ENCODE measurements around the gene ZNF248. TPM values are rescaled to one million over a fixed set of nuclear protein-coding genes. Genes with fewer than 3 reads are reported as not detected.

The ZNF248 gene
- total RNA-seq, 2 experiments from 2014 or later, result 13.4 to 16.0 TPM

DNA sequence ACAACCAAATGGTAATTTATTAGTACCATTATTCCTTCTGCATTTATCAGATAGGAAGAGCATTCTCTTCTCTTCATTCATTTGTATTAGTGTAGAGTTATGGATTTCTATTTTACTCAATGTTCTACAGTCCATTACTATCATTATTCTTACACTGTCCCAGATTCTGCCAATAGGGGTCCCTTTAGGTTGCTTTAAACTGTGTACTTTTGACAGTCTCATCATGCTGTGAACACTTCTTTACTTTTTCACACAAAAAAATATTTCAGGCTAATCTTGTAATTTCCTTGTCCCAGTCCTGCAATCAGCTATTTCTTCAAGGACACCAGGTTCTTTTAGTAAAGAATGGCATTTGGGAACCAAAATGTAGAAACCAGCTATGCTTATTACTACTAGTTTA, 99.3 kb downstream of the ZNF248 start:
- BruUV-seq (replicated peaks), result no TSS peak
- no peak for TF ChIP-seq EZH2phosphoT487 (IDR thresholded peaks at IDR 0.05; ENCODE audit: borderline replicate concordance, low read depth, low read length)
- TF ChIP-seq, protein P1, sequence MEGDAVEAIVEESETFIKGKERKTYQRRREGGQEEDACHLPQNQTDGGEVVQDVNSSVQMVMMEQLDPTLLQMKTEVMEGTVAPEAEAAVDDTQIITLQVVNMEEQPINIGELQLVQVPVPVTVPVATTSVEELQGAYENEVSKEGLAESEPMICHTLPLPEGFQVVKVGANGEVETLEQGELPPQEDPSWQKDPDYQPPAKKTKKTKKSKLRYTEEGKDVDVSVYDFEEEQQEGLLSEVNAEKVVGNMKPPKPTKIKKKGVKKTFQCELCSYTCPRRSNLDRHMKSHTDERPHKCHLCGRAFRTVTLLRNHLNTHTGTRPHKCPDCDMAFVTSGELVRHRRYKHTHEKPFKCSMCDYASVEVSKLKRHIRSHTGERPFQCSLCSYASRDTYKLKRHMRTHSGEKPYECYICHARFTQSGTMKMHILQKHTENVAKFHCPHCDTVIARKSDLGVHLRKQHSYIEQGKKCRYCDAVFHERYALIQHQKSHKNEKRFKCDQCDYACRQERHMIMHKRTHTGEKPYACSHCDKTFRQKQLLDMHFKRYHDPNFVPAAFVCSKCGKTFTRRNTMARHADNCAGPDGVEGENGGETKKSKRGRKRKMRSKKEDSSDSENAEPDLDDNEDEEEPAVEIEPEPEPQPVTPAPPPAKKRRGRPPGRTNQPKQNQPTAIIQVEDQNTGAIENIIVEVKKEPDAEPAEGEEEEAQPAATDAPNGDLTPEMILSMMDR (conservative IDR thresholded peaks at IDR 0.05; ENCODE audit: low read length), result peak; percentile 30; the same call in 1 of the 2 replicates
- no peaks in the 10 kb centered on the region for H3K36me3 ChIP-seq (ENCODE audit: insufficient read depth, low read length)
- no peak overlapping the region for H3K27ac ChIP-seq (ENCODE audit: low read depth, low read length, poor library complexity, severe bottlenecking)
- DNase-seq (ENCODE audit: low spot score), result no peak
- no peaks in the 10 kb centered on the region for H3K9me2 ChIP-seq (ENCODE audit: insufficient read depth, low read length)
- H3K9me3 ChIP-seq (ENCODE audit: low read length), result no peaks in the 10 kb centered on the region
- intact Hi-C loops (cut with micrococcal nuclease; ENCODE audit: unreplicated experiment), result loop anchor here (10.0 kb wide), 1 partner anchor 233 kb away; no protein-coding TSS in a partner anchor
- H2AFZ ChIP-seq (ENCODE audit: low read length), result no peak overlapping the region
- no peak overlapping the region for H3K4me3 ChIP-seq (ENCODE audit: low read depth, low read length, poor library complexity, severe bottlenecking)
- H4K20me1 ChIP-seq (ENCODE audit: insufficient read depth, low read length), result no peaks in the 10 kb centered on the region
- no peaks in the 10 kb centered on the region for H3K4me1 ChIP-seq (ENCODE audit: insufficient read depth, low read length, poor library complexity, severe bottlenecking)
- POLR2A ChIA-PET, result no interaction called here
- CTCF ChIA-PET (ENCODE audit: unreplicated experiment), result no interaction called here
- H3K4me2 ChIP-seq (ENCODE audit: low read length), result no peak overlapping the region
- no peaks in the 10 kb centered on the region for H3K79me2 ChIP-seq (ENCODE audit: insufficient read depth, low read depth, low read length)

GRCh38 chr10:37754538-37755323, 102.7 kb downstream of the ZNF248 start:
- Histone ChIP-seq H3K4me3 (ENCODE audit: low read depth, low read length, poor library complexity, severe bottlenecking) (no peak overlapping the region), H3K36me3 (ENCODE audit: insufficient read depth, low read length) (no peaks in the 10 kb centered on the region), H3K27ac (ENCODE audit: low read depth, low read length, poor library complexity, severe bottlenecking) (no peak overlapping the region), H3K79me2 (ENCODE audit: insufficient read depth, low read depth, low read length) (no peaks in the 10 kb centered on the region), H3K4me2 (ENCODE audit: low read length) (no peak overlapping the region), H3K4me1 (ENCODE audit: insufficient read depth, low read length, poor library complexity, severe bottlenecking) (no peaks in the 10 kb centered on the region), H3K9me2 (ENCODE audit: insufficient read depth, low read length) (no peaks in the 10 kb centered on the region), H2AFZ (ENCODE audit: low read length) (no peak overlapping the region), H4K20me1 (ENCODE audit: insufficient read depth, low read length) (no peaks in the 10 kb centered on the region), H3K9me3 (ENCODE audit: low read length) (no peaks in the 10 kb centered on the region)
- peak; percentile 55 for DNase-seq (ENCODE audit: low spot score)
- ChIA-PET POLR2A (no interaction called here), CTCF (ENCODE audit: unreplicated experiment) (interaction anchor here (0.6 kb wide), 1 partner anchor 300 kb away, joined by 3 read pairs; no protein-coding TSS in a partner anchor)
- intact Hi-C loops (cut with micrococcal nuclease; ENCODE audit: unreplicated experiment), result loop anchor here (10.0 kb wide), 1 partner anchor 230 kb away; no protein-coding TSS in a partner anchor
- no peak for TF ChIP-seq EZH2phosphoT487 (IDR thresholded peaks at IDR 0.05; ENCODE audit: borderline replicate concordance, low read depth, low read length)
- TF ChIP-seq, protein P1 (conservative IDR thresholded peaks at IDR 0.05; ENCODE audit: low read length), result peak; percentile 81
- BruUV-seq (replicated peaks), result no TSS peak

DNA sequence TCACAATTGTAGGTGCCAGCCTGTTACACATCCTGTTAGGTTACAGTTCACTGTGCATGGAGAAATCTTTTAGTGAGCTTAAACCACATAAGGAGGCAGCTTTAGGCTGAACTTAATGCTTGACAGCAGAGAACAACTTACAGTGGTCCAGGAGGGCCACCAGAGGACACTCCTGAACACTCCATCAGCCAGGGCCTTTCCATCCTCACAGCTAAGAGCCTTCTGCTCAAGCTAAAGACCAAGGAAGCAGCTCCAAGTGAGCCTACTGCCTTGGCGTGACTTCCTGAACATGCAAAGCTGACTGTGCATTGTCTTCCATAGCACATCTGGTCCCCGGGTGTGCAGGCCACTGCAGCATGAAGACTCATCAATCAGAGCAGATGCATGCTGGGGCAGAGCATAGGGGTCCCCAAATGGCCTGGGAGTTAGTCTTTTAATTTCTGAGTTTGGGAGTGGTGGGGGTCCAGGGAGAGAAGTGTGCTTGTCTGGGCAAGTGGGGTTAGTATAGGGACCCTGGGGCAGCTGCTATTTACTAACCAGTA, 105.0 kb downstream of the ZNF248 start:
- ChIA-PET CTCF (ENCODE audit: unreplicated experiment) (no interaction called here), POLR2A (no interaction called here)
- Histone ChIP-seq H3K27ac (ENCODE audit: low read depth, low read length, poor library complexity, severe bottlenecking) (no peak overlapping the region), H3K79me2 (ENCODE audit: insufficient read depth, low read depth, low read length) (no peaks in the 10 kb centered on the region), H3K4me1 (ENCODE audit: insufficient read depth, low read length, poor library complexity, severe bottlenecking) (no peaks in the 10 kb centered on the region), H3K9me2 (ENCODE audit: insufficient read depth, low read length) (no peaks in the 10 kb centered on the region), H3K36me3 (ENCODE audit: insufficient read depth, low read length) (no peaks in the 10 kb centered on the region), H3K4me3 (ENCODE audit: low read depth, low read length, poor library complexity, severe bottlenecking) (no peak overlapping the region), H2AFZ (ENCODE audit: low read length) (no peak overlapping the region), H3K9me3 (ENCODE audit: low read length) (no peaks in the 10 kb centered on the region), H3K4me2 (ENCODE audit: low read length) (no peak overlapping the region), H4K20me1 (ENCODE audit: insufficient read depth, low read length) (no peaks in the 10 kb centered on the region)
- no peak for TF ChIP-seq EZH2phosphoT487 (IDR thresholded peaks at IDR 0.05; ENCODE audit: borderline replicate concordance, low read depth, low read length)
- BruUV-seq (replicated peaks), result no TSS peak
- intact Hi-C loops (cut with micrococcal nuclease; ENCODE audit: unreplicated experiment), result loop anchor here (10.0 kb wide), 1 partner anchor 228 kb away; no protein-coding TSS in a partner anchor
- peak; percentile 4 for DNase-seq (ENCODE audit: low spot score)

Measured in OCI-LY7 (cell line).